HepG2 (cell line): ENCODE measurements around the gene PATE1. TPM values are rescaled to one million over a fixed set of nuclear protein-coding genes. Genes with fewer than 3 reads are reported as not detected.

Source experiments
- ATAC-seq: fragments of 200-7000 bp; cut with Tn5 transposase; 3 replicates; pipeline ENCODE4 v1.9.1; 2020; ENCODE audit warnings: mild to moderate bottlenecking, moderate library complexity
- BruUV-seq: library from RNA; stranded (reverse); fragments of 400-500 nt; replicated peaks from 2 replicates; lab custom pipeline; 2021; lab: Mats Ljungman, UMichigan
- CTCF ChIA-PET: fragments of 300-600 bp; formaldehyde crosslinking; extraction: SDS; loops from one replicate; lab custom pipeline; 2021; ENCODE audit warnings: low total read pairs, inconsistent platforms, low intra/inter-chr PET ratio; lab: Yijun Ruan, JAX
- POLR2A ChIA-PET: fragments of 350-600 bp; sonication (Branson Sonifier 250); formaldehyde crosslinking; loops from one replicate; lab custom pipeline; 2020; ENCODE audit warnings: antibody characterized with exemption, inconsistent platforms; lab: Yijun Ruan, JAX
- DNase-seq: peaks from one replicate; pipeline ENCODE4 v3.0.0-alpha.2; 2015; ENCODE audit warnings: low spot score
- FAIRE-seq: peaks from 3 replicates; lab custom pipeline; 2011; peaks lifted over from hg19 to GRCh38; lab: Jason Lieb, UNC
- H2AFZ ChIP-seq: one replicate; pipeline ENCODE4 v1.6.1; 2011; ENCODE audit warnings: low read length, inconsistent platforms
- H3K27ac ChIP-seq: fragments of 300-600 bp; 3 replicates; pipeline ENCODE4 v1.8.0; 2011; ENCODE audit warnings: mixed run types, mild to moderate bottlenecking, mixed read lengths, low read length, inconsistent platforms; ENCODE audit not compliant: insufficient read depth; ENCODE audit errors: extremely low read length
- H3K27me3 ChIP-seq, 2 experiments: fragments of 200-600 bp in 1 of 2; 2 replicates in 1 of 2; 3 replicates in 1 of 2; pipeline versions ENCODE4 v1.6.0 to v1.8.0; 2011; ENCODE audit warnings: low read length in 2 of 2, mild to moderate bottlenecking in 2 of 2, moderate library complexity in 2 of 2, inconsistent platforms in 1 of 2; ENCODE audit not compliant: insufficient read depth in 2 of 2, control insufficient read depth in 1 of 2
- H3K36me3 ChIP-seq, 2 experiments: fragments of 200-600 bp in 1 of 2; replicated peaks in 1 of 2; 2 replicates in 1 of 2; 3 replicates in 1 of 2; pipeline versions ENCODE4 v1.5.1 to v1.8.0; 2011; ENCODE audit warnings: low read length in 2 of 2, inconsistent platforms in 1 of 2; ENCODE audit not compliant: insufficient read depth in 2 of 2, control insufficient read depth in 1 of 2
- H3K4me1 ChIP-seq: 2 replicates; pipeline ENCODE4 v1.5.1; 2012; ENCODE audit warnings: low read length, inconsistent platforms; ENCODE audit not compliant: insufficient read depth
- H3K4me2 ChIP-seq: 2 replicates; pipeline ENCODE4 v1.6.0; 2011; ENCODE audit warnings: low read depth, low read length, inconsistent platforms
- H3K4me3 ChIP-seq, 3 experiments: fragments of 200-600 bp in 1 of 3; sonication (generic), shearing (Covaris generic) in 1 of 3; replicated peaks in 1 of 3; 2 replicates each; pipeline ENCODE4 v1.5.1; 2011 to 2016; ENCODE audit warnings: low read length in 3 of 3, inconsistent platforms in 2 of 3, low read depth in 2 of 3, mild to moderate bottlenecking in 2 of 3, control low read depth in 1 of 3, mixed read lengths in 1 of 3; ENCODE audit not compliant: insufficient read depth in 1 of 3
- H3K79me2 ChIP-seq: one replicate; pipeline ENCODE4 v1.6.1; 2011; ENCODE audit warnings: low read length, inconsistent platforms; ENCODE audit not compliant: insufficient read depth
- H3K9ac ChIP-seq: 2 replicates; pipeline ENCODE4 v1.6.0; 2011; ENCODE audit warnings: mild to moderate bottlenecking, low read depth, low read length, inconsistent platforms; ENCODE audit not compliant: insufficient read depth
- H3K9me3 ChIP-seq: 2 replicates; pipeline ENCODE4 v1.5.1; 2012; ENCODE audit warnings: mild to moderate bottlenecking, low read length
- H4K20me1 ChIP-seq: 2 replicates; pipeline ENCODE4 v1.6.0; 2011; ENCODE audit warnings: inconsistent platforms, mild to moderate bottlenecking, low read length, moderate library complexity; ENCODE audit not compliant: insufficient read depth
- ASH2L ChIP-seq: fragments of 300-600, 200-600 bp; sonication (generic); IDR thresholded peaks from 2 replicates; pipeline ENCODE4 v1.7.0; 2017; ENCODE audit warnings: low read depth, mild to moderate bottlenecking, moderate library complexity, mixed read lengths, low read length; ENCODE audit not compliant: insufficient read length
- FOXP1 ChIP-seq, 2 experiments: fragments of 450-650 bp in 1 of 2; IDR thresholded peaks; 2 replicates each; pipeline ENCODE4 v1.6.1; 2017 to 2018; ENCODE audit warnings: antibody characterized with exemption in 1 of 2
- GABPA ChIP-seq, 2 experiments: IDR thresholded peaks; 2 replicates each; pipeline ENCODE4 v1.6.1; 2011 to 2016; ENCODE audit warnings: low read depth in 2 of 2, low read length in 1 of 2, missing biosample characterization in 1 of 2, missing genetic modification characterization in 1 of 2
- HOXD1 ChIP-seq: sonication (generic); formaldehyde crosslinking; IDR thresholded peaks from 2 replicates; pipeline ENCODE4 v1.5.0; 2020; ENCODE audit warnings: missing genetic modification reagents
- MYNN ChIP-seq: sonication (generic); formaldehyde crosslinking; IDR thresholded peaks from 2 replicates; pipeline ENCODE4 v1.4.0; 2020; ENCODE audit warnings: mild to moderate bottlenecking, low read depth, missing genetic modification reagents
- NAIF1 ChIP-seq: sonication (generic); formaldehyde crosslinking; IDR thresholded peaks from 2 replicates; pipeline ENCODE4 v1.5.0; 2020; ENCODE audit warnings: mild to moderate bottlenecking, missing genetic modification reagents, borderline replicate concordance
- PHF20 ChIP-seq: sonication (generic); formaldehyde crosslinking; IDR thresholded peaks from 2 replicates; pipeline ENCODE4 v1.5.0; 2020; ENCODE audit warnings: mild to moderate bottlenecking, missing genetic modification reagents
- SMAD9 ChIP-seq: sonication (generic); formaldehyde crosslinking; IDR thresholded peaks from 2 replicates; pipeline ENCODE4 v1.5.1; 2020; ENCODE audit warnings: mild to moderate bottlenecking, missing genetic modification reagents
- ZBTB7B ChIP-seq: sonication (generic); formaldehyde crosslinking; IDR thresholded peaks from 2 replicates; pipeline ENCODE4 v1.4.0; 2020; ENCODE audit warnings: missing genetic modification reagents
- ZFP36L2 ChIP-seq: sonication (generic); formaldehyde crosslinking; IDR thresholded peaks from 2 replicates; pipeline ENCODE4 v1.4.0; 2020; ENCODE audit warnings: missing genetic modification reagents
- ZNF484 ChIP-seq: sonication (generic); formaldehyde crosslinking; IDR thresholded peaks from 2 replicates; pipeline ENCODE4 v1.5.1; 2020; ENCODE audit warnings: mild to moderate bottlenecking, low read depth, missing genetic modification reagents, borderline replicate concordance
- ZNF75D ChIP-seq: sonication (generic); formaldehyde crosslinking; IDR thresholded peaks from 2 replicates; pipeline ENCODE4 v1.8.1; 2023; ENCODE audit warnings: missing genetic modification reagents, mild to moderate bottlenecking, borderline replicate concordance
- WGBS: methylation state at CpG from one replicate; pipeline ENCODE4 v1.1.6; 2017; ENCODE audit warnings: low lambda C conversion rate; 5-methylcytosine and 5-hydroxymethylcytosine counted together
- in situ Hi-C: cut with HindIII; loops from 2 replicates; pipeline ENCODE4 v1.10.0; 2017; ENCODE audit warnings: low pct_unique_long_range_greater_than_20kb; ENCODE audit not compliant: extremely low pct_ligation_motif_present
- intact Hi-C: fragments of 100-400 bp; cut with micrococcal nuclease; formaldehyde crosslinking; loops from one replicate; pipeline ENCODE4 v1.10.0; 2022; ENCODE audit not compliant: unreplicated experiment
- polyA plus RNA-seq, 8 experiments: library from polyadenylated mRNA; depleted of rRNA in 3 of 8; stranded (reverse) in 7 of 8; unstranded in 1 of 8; fragments of >200 nt; fragmentation: Illumina TruSeq in 4 of 8; extraction: Trizol in 4 of 8; gene quantifications; 2 replicates each; pipeline versions ENCODE4 v1.2.1 to v1.2.3, GENCODE V29; 2011 to 2016; ENCODE audit warnings: low read depth in 4 of 8, missing spikeins in 1 of 8, mixed read lengths in 1 of 8; ENCODE audit not compliant: insufficient read depth in 1 of 8
- total RNA-seq, 5 experiments: library from RNA; depleted of rRNA; stranded (reverse); fragments of >200 nt; fragmentation: Illumina TruSeq; extraction: Trizol; gene quantifications; 2 replicates each; pipeline ENCODE4 v1.2.3, GENCODE V29; 2016; ENCODE audit warnings: low read depth in 1 of 5
- TF ChIP-seq, protein P1 (sequence below): sonication (generic); formaldehyde crosslinking; IDR thresholded peaks from 2 replicates; pipeline ENCODE4 v1.5.0; 2020; ENCODE audit warnings: mild to moderate bottlenecking, low read depth, missing genetic modification reagents, borderline replicate concordance

The PATE1 gene
- total and polyA plus RNA-seq, 2 of the 13 experiments (the other 11 are each of a cell fraction or from before 2014, with no cell fraction given), result not detected

DNA sequence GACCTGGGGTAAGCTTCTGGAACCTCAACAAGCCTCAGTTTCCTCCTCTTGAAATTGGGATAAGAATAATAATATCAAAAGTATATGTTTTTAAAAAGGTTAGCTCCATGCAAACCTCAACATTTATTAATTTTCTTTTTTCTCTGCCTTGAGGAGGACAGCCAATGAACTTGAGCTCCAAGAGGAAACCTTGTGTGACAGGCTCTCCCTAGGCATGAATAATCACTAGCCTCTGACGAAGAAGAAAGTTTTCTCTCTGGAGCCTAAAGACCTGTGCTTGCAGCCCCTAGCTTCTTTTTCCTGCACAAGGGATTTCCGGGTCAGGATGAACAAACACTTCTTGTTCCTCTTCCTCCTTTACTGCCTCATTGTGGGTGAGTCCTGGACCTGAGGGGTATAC, 41.7 kb downstream of the PATE1 start, which contains the start of gene PATE3:
Gene PATE3, plus strand, starts transcription at position 301 of the 400 bp plus-strand sequence. Its CDS starts 25 bp downstream, at position 326.
- H3K4me1 ChIP-seq, result no peaks in the 10 kb centered on the region
- no peak within 1 kb of the TSS for H3K4me3 ChIP-seq
- WGBS, result 0% methylated on average over 2 of the region's 2 CpGs
- no peak within 1 kb of the TSS for H3K9ac ChIP-seq
- no peak for FAIRE-seq
- intact Hi-C loops, result no loop called here
- no peak for ATAC-seq
- no peak within 1 kb of the TSS for H3K27ac ChIP-seq
- no peak within 1 kb of the TSS for H3K4me2 ChIP-seq
- CTCF ChIA-PET, result no interaction called here
- no peaks in the 10 kb centered on the region for H3K79me2 ChIP-seq
- H2AFZ ChIP-seq, result no peak within 1 kb of the TSS
- DNase-seq, result no peak
- H4K20me1 ChIP-seq, result no peaks in the 10 kb centered on the region
- H3K9me3 ChIP-seq, result no peaks in the 10 kb centered on the region
- POLR2A ChIA-PET, result no interaction called here
- H3K27me3 ChIP-seq, result no peaks in the 10 kb centered on the region
- BruUV-seq, result no TSS peak
- H3K36me3 ChIP-seq, result no peaks in the 10 kb centered on the region
- in situ Hi-C loops, result no loop called here
- no peak for TF ChIP-seq ZBTB7B (CRISPR knock-in tag)
- TF ChIP-seq ZNF484, result no peak
- TF ChIP-seq FOXP1 (IDR thresholded peaks at IDR 0.05), result no peak
- no peak for TF ChIP-seq FOXP1 (CRISPR knock-in tag; IDR thresholded peaks at IDR 0.05)
- TF ChIP-seq, protein P1, sequence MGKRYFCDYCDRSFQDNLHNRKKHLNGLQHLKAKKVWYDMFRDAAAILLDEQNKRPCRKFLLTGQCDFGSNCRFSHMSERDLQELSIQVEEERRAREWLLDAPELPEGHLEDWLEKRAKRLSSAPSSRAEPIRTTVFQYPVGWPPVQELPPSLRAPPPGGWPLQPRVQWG, result no peak
- no peak for TF ChIP-seq NAIF1 (CRISPR knock-in tag)
- no peak for TF ChIP-seq PHF20
- TF ChIP-seq SMAD9, result no peak
- TF ChIP-seq MYNN (CRISPR knock-in tag), result no peak
- TF ChIP-seq ZFP36L2 (CRISPR knock-in tag), result no peak
- TF ChIP-seq HOXD1 (CRISPR knock-in tag), result no peak
- no peak for TF ChIP-seq GABPA (IDR thresholded peaks at IDR 0.05; ENCODE audit: low read depth, low read length)
- no peak for TF ChIP-seq GABPA (CRISPR knock-in tag; IDR thresholded peaks at IDR 0.05; ENCODE audit: low read depth)
- no peak for TF ChIP-seq ASH2L
- TF ChIP-seq ZNF75D (CRISPR knock-in tag), result no peak
